ENCODE measurements around the gene IL17B.

GRCh38 chr5:149412783-149413476 lies 33.8 kb upstream of the IL17B start:
- TF ChIP-seq CTCF (conservative IDR thresholded peaks at IDR 0.05) (no peak), EZH2 (IDR thresholded peaks at IDR 0.05; ENCODE audit: low read depth) (no peak)
